ENCODE results near the gene KREMEN1. TPM values are rescaled to one million over a fixed set of nuclear protein-coding genes. Genes with fewer than 3 reads are reported as not detected.

KREMEN1 gene
- total RNA-seq, 1 donor from 2014 or later, result 20.5 TPM

DNA sequence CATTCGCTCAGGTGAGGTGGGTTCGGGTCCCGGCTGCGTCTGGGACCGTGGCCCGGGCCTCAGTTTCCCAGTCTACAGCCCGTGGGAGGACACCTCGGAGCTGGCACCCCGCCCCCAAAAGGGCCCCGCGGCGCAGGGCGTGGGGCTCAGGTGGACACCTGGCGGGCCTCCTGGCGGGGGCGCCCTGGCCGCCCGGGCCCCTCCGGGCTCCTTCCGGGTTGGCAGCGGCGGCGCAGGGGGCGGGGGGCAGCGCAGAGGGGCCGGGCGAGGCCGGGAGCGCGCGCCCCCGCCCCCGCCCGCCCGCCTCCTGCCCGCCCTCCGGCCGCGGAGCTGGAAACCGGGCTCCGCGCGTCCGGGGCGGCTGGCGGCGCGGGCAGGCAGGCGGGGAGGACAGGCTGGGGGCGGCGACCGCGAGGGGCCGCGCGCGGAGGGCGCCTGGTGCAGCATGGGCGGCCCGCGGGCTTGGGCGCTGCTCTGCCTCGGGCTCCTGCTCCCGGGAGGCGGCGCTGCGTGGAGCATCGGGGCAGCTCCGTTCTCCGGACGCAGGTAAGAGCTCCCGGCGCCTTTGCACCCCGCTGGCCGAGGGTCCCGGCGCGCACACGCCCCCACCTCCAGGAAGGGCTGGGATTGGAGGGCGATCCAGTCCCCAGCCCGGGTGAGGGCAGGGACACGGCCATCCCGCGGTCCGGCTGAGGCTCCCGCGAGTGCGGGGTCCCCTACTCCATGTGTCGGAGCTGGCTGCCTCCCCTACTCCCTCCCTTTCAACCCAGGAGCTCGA, 132.9 kb downstream of the KREMEN1 start, which contains the start of gene EMID1:
TSS of gene EMID1 (plus strand) at position 303 of the 778 bp plus-strand sequence. CDS start at position 446, 143 bp downstream.
- Mint-ChIP-seq H3K36me3 (ENCODE audit: unreplicated experiment) (no peaks in the 10 kb centered on the region), H3K4me1 (ENCODE audit: low read depth, unreplicated experiment) (peaks cover 3% of the 10 kb centered on the region), H3K27ac (ENCODE audit: unreplicated experiment) (peak within 1 kb of the TSS; percentile 59), H3K4me3 (ENCODE audit: unreplicated experiment) (peak within 1 kb of the TSS; percentile 88), H3K9me3 (ENCODE audit: unreplicated experiment) (no peaks in the 10 kb centered on the region), H3K27me3 (ENCODE audit: unreplicated experiment) (peaks cover 7% of the 10 kb centered on the region)
- TF ChIP-seq CTCF (IDR thresholded peaks at IDR 0.05; ENCODE audit: partially characterized antibody, unreplicated experiment), result no peak
- DNase-seq, result peak; percentile 69

- H3K9me3 Mint-ChIP-seq (ENCODE audit: unreplicated experiment), result peaks cover 5% of the 10 kb centered on the region
- no peaks in the 10 kb centered on the region for H3K36me3 Mint-ChIP-seq (ENCODE audit: unreplicated experiment)
- peak overlapping the region; percentile 88 for H3K4me3 Mint-ChIP-seq (ENCODE audit: unreplicated experiment)
- no peak for TF ChIP-seq CTCF (IDR thresholded peaks at IDR 0.05; ENCODE audit: partially characterized antibody, unreplicated experiment)
- peaks cover 3% of the 10 kb centered on the region for H3K4me1 Mint-ChIP-seq (ENCODE audit: low read depth, unreplicated experiment)
- peaks cover 6% of the 10 kb centered on the region for H3K27me3 Mint-ChIP-seq (ENCODE audit: unreplicated experiment)
- peak overlapping the region; percentile 59 for H3K27ac Mint-ChIP-seq (ENCODE audit: unreplicated experiment)
- no peak for DNase-seq
These were observed 133.8 kb downstream of the KREMEN1 start for GRCh38 chr22:29206372-29207242.

DNA sequence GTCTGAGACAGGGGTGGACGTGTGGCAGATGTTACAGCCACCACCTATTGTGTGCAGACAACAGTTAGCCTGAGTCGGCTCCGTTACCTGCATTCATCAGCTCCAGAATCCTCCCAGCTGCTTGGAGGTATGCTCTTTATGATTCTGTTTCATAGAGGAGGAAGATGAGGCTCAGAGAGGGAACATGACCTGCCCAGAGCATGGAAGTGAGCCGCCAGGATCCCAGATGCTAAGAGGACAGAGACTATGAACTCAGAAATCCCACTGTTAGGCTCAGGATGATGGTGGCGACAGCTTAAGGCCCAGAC, 134.4 kb downstream of the KREMEN1 start:
- no peak for TF ChIP-seq CTCF (IDR thresholded peaks at IDR 0.05; ENCODE audit: partially characterized antibody, unreplicated experiment)

GRCh38 chr22:29207562-29208501, 135.0 kb downstream of the KREMEN1 start:
- no peak for TF ChIP-seq CTCF (IDR thresholded peaks at IDR 0.05; ENCODE audit: partially characterized antibody, unreplicated experiment)
- H3K4me1 Mint-ChIP-seq (ENCODE audit: low read depth, unreplicated experiment), result peaks cover 1% of the 10 kb centered on the region
- H3K36me3 Mint-ChIP-seq (ENCODE audit: unreplicated experiment), result no peaks in the 10 kb centered on the region
- peaks cover 8% of the 10 kb centered on the region for H3K9me3 Mint-ChIP-seq (ENCODE audit: unreplicated experiment)
- no peak overlapping the region for H3K4me3 Mint-ChIP-seq (ENCODE audit: unreplicated experiment)
- no peak overlapping the region for H3K27ac Mint-ChIP-seq (ENCODE audit: unreplicated experiment)
- H3K27me3 Mint-ChIP-seq (ENCODE audit: unreplicated experiment), result peaks cover 6% of the 10 kb centered on the region
- DNase-seq, result no peak

More for the DNA sequence above, 134.4 kb downstream of the KREMEN1 start:
- Mint-ChIP-seq H3K36me3 (ENCODE audit: unreplicated experiment) (no peaks in the 10 kb centered on the region), H3K4me1 (ENCODE audit: low read depth, unreplicated experiment) (peaks cover 3% of the 10 kb centered on the region), H3K27ac (ENCODE audit: unreplicated experiment) (no peak overlapping the region), H3K4me3 (ENCODE audit: unreplicated experiment) (no peak overlapping the region), H3K27me3 (ENCODE audit: unreplicated experiment) (peaks cover 6% of the 10 kb centered on the region), H3K9me3 (ENCODE audit: unreplicated experiment) (peaks cover 8% of the 10 kb centered on the region)
- no peak for DNase-seq
